ENCODE measurements around the gene MESP1. TPM values are rescaled to one million over a fixed set of nuclear protein-coding genes. Genes with fewer than 3 reads are reported as not detected.
"Not testable (repeated sequence)": the region's sequence is repeated elsewhere in the genome, so short reads cannot be mapped to it uniquely, and the experiment has no call there.

The MESP1 gene, protein sequence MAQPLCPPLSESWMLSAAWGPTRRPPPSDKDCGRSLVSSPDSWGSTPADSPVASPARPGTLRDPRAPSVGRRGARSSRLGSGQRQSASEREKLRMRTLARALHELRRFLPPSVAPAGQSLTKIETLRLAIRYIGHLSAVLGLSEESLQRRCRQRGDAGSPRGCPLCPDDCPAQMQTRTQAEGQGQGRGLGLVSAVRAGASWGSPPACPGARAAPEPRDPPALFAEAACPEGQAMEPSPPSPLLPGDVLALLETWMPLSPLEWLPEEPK
- total RNA-seq = not detected

GRCh38 chr15:89750560-89751542, at the start of gene MESP1:
MESP1 (minus strand) TSS chr15:89751249; CDS start chr15:89751231, 18 bp downstream.
- Histone ChIP-seq H3K4me1 (ENCODE audit: insufficient read depth, low read length) (peaks cover 14% of the 10 kb centered on the region), H3K4me3 (ENCODE audit: low read length) (peak within 1 kb of the TSS; percentile 53), H3K9me3 (ENCODE audit: low read depth, low read length) (no peaks in the 10 kb centered on the region), H3K27me3 (ENCODE audit: insufficient read depth, low read length) (peaks cover 2% of the 10 kb centered on the region)

DNA sequence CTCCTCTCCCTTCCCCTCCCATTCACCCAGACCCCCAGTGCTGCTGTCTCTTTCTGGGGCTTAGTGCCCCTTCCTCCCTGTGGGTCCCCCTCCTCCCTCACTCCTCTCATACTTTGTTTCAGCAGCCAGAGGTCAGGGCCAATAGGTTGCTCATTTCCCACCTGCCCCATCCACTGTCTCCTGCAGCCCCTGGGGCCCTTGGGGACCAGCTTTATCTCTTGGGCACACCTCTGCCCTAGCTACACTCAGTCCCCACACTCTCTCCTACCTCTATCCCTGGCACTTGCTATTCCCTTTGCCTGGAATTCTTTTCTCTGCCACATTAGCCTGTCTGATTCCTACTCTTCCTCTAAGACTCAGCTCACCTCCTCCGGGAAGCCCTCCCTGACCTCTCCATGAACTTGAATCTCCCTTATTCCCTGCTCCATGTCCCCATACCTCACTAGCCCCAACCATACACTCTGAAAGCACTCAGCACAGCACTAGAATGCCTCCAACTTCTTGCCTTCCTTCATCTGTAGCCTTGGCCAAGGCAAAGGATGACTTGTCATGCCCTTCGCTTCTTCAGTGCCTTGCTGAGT, 49.0 kb upstream of the MESP1 start:
- H3K27me3 ChIP-seq (ENCODE audit: insufficient read depth, low read length) = no peaks in the 10 kb centered on the region
- peaks cover 13% of the 10 kb centered on the region for H3K4me1 ChIP-seq (ENCODE audit: insufficient read depth, low read length)
- no peaks in the 10 kb centered on the region for H3K9me3 ChIP-seq (ENCODE audit: low read depth, low read length)
- H3K4me3 ChIP-seq (ENCODE audit: low read length) = no peak overlapping the region

DNA sequence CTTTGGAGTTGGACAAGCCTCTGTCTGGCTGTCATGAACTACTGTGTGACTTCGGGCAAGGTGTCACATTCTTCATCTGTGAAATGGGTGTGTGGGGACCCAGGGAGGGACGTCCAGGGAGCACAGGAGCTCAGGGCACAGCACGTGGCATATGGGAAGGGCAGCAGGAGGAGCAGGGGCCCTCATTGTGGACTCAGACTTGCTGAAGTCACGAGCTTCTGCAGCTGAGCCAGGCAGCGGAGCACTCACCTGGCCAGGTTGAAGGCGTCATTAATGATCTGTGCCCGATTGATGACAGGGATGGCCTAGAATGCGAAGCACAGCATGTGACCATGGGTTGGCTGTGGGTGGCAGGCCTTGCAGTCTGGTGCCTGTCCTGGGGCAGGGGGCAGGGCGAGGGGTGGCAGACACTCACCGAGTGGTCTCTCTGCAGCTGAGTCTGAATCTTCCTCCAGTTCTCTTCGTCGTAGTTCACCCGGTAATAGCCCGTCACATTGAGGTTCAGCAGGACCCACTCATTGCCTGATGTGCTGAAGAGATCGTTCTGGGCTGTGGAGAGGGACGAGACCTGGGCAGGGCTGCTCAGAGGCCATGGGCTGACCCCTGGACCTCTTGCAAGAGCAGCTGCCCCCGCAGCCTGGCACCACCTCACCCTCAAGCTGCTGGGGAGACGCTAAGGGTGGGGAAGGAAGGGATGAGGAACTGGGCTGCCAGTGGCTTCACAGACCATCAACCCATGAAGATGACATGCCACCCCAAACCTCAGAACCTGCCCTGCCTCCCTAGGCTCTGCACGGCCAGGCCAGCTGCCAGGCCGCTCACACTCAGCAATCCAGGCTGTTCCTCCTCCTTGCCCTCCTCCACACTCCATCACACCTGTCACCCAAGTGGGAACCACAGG, 48.2 kb upstream of the MESP1 start:
- H3K27me3 ChIP-seq (ENCODE audit: insufficient read depth, low read length) = no peaks in the 10 kb centered on the region
- H3K4me3 ChIP-seq (ENCODE audit: low read length) = no peak overlapping the region
- H3K9me3 ChIP-seq (ENCODE audit: low read depth, low read length) = no peaks in the 10 kb centered on the region
- peaks cover 7% of the 10 kb centered on the region for H3K4me1 ChIP-seq (ENCODE audit: insufficient read depth, low read length)

DNA sequence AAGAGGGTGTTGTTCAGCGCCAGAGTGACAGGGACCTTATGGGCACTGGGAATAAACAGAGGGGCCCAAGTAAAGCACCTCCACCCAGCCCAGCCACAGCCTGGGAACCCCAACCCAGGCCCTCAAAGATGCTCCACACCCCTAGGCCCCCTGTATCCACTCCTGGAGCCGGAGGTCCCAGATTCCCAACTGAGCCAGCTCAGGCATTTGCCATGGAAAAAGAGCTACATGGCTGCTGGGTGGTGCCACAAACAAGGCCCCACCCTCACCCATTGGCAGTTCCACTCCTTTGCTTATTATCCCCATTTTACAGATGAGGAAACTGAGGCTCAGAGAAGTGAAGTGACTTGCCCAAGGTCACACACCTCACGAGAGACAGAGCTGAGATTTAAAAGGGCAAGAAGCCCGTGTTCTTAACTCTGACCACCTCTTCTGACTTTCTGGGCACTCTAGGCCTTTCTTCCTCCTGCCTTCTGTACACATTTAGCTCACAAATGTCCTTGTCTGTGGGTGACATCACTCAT, 46.7 kb upstream of the MESP1 start:
- H3K27me3 ChIP-seq (ENCODE audit: insufficient read depth, low read length) = no peaks in the 10 kb centered on the region
- no peaks in the 10 kb centered on the region for H3K4me1 ChIP-seq (ENCODE audit: insufficient read depth, low read length)
- H3K4me3 ChIP-seq (ENCODE audit: low read length) = no peak overlapping the region
- no peaks in the 10 kb centered on the region for H3K9me3 ChIP-seq (ENCODE audit: low read depth, low read length)

GRCh38 chr15:89795996-89796395, 44.9 kb upstream of the MESP1 start:
- no peak overlapping the region for H3K4me3 ChIP-seq (ENCODE audit: low read length)
- H3K9me3 ChIP-seq (ENCODE audit: low read depth, low read length) = no peaks in the 10 kb centered on the region
- H3K27me3 ChIP-seq (ENCODE audit: insufficient read depth, low read length) = no peaks in the 10 kb centered on the region
- no peaks in the 10 kb centered on the region for H3K4me1 ChIP-seq (ENCODE audit: insufficient read depth, low read length)

DNA sequence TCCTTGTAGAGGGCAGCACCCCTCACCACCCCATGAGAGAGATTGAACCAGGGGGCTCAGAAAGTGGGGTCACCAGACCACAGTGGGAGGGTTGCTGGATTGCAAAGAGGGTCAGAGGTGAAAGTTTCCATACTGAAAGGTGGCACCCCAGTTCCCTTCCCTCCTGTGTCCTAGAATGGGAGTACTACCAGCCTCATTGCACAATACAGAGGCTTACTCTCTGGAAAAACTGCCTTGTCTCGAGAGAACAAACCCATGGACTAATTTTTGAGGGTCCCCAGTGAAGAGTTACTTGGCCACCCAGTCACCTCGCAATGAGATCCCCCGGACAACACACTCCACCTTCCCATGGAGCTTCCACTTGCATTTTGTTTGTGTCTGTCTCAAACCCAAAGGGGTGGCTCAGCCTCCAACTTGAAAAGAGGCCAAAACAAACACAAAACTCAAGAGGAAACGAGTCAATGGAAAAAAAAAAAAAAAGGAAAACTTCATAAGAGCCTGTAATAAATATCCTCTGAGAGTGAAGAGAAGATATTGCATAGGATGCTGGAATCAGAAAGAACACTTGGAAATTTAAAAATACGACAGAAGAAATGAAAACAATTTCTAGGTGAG, 43.7 kb upstream of the MESP1 start:
- Histone ChIP-seq H3K27me3 (ENCODE audit: insufficient read depth, low read length) (no peaks in the 10 kb centered on the region), H3K9me3 (ENCODE audit: low read depth, low read length) (no peaks in the 10 kb centered on the region), H3K4me3 (ENCODE audit: low read length) (no peak overlapping the region), H3K4me1 (ENCODE audit: insufficient read depth, low read length) (no peaks in the 10 kb centered on the region)

GRCh38 chr15:89792106-89792805, 41.2 kb upstream of the MESP1 start:
- Histone ChIP-seq H3K27me3 (ENCODE audit: insufficient read depth, low read length) (no peaks in the 10 kb centered on the region), H3K4me3 (ENCODE audit: low read length) (no peak overlapping the region), H3K4me1 (ENCODE audit: insufficient read depth, low read length) (no peaks in the 10 kb centered on the region), H3K9me3 (ENCODE audit: low read depth, low read length) (peaks cover 8% of the 10 kb centered on the region)

DNA sequence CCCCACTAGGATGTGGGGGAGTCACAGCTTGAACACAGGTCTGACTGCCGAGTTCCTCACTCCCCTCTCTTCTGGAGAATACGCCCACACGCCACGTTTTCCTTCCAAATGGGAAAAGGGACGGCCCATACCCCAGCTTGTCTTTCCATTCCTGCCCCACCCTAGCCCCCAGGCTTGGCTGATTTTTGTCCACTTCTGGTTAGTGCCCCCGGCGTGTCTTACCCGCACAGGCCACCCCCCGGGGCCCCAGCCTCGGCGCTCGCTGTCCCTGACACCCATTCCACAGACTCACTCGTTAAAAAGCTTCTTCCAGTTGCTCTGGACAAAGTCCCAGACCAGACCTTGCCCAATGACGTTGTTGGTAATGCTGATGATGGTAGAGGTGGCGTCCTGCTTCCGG, 39.6 kb upstream of the MESP1 start:
- Histone ChIP-seq H3K4me3 (ENCODE audit: low read length) (no peak overlapping the region), H3K9me3 (ENCODE audit: low read depth, low read length) (peaks cover 8% of the 10 kb centered on the region), H3K4me1 (ENCODE audit: insufficient read depth, low read length) (no peaks in the 10 kb centered on the region), H3K27me3 (ENCODE audit: insufficient read depth, low read length) (no peaks in the 10 kb centered on the region)

DNA sequence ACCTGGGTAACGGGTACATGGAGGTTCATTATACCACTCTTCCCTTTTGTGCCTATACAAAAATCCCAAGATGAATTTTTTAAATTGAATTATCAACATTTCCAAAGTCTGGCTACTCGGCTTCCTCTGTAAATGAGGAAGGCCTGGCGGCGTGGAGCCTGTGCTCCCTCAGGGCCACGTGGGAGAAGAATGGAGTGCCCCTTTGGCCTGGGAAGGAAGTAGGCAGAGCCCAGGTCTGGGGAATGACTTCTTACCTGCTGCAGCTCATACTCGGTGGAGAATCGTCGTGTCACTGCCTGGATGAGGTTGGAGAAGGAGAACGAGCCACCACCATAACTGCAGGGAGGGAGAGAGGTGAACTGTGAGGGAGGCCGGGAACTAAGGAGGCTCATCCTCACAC, 39.2 kb upstream of the MESP1 start:
- H3K27me3 ChIP-seq (ENCODE audit: insufficient read depth, low read length) = no peaks in the 10 kb centered on the region
- H3K4me3 ChIP-seq (ENCODE audit: low read length) = no peak overlapping the region
- H3K4me1 ChIP-seq (ENCODE audit: insufficient read depth, low read length) = no peaks in the 10 kb centered on the region
- peaks cover 8% of the 10 kb centered on the region for H3K9me3 ChIP-seq (ENCODE audit: low read depth, low read length)

DNA sequence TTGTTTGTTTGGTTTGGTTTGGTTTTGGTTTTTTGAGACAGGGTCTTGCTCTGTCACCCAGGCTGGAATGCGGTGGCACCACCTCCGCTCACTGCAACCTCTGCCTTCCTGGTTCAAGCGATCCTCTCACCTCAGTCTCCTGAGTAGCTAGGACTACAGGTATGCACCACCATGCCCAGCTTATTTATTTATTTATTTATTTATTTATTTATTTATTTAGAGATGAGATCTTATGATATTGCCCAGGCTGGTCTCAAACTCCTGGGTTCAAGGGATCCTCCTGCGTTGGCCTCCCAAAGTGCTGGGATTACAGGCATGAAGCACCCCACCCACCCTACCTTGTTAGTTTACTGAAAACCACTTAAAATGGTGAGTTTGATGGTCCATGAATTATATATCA, 37.5 kb upstream of the MESP1 start:
- not testable (repeated sequence) for H3K27me3 ChIP-seq (ENCODE audit: insufficient read depth, low read length); H3K4me3 ChIP-seq (ENCODE audit: low read length); H3K4me1 ChIP-seq (ENCODE audit: insufficient read depth, low read length); H3K9me3 ChIP-seq (ENCODE audit: low read depth, low read length)

DNA sequence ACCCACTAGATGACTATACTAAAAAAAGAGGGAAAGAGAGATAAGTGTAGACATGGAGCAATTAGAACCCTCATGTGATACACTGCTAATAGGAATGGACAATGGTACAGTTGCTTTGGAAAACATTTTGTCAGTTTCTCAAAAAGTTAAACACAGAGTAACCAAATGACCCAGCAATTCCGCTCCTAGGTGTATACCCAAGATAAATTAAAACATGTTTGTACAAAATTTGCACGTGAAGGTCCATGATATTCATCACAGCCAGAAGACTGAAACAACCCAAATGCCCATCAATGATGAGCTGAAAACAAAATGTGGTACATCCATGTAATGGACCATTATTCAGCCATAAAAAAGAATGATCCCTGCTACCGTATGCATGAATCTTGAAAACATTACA, 36.9 kb upstream of the MESP1 start:
- no peak overlapping the region for H3K4me3 ChIP-seq (ENCODE audit: low read length)
- H3K4me1 ChIP-seq (ENCODE audit: insufficient read depth, low read length) = no peaks in the 10 kb centered on the region
- peaks cover 8% of the 10 kb centered on the region for H3K9me3 ChIP-seq (ENCODE audit: low read depth, low read length)
- H3K27me3 ChIP-seq (ENCODE audit: insufficient read depth, low read length) = no peaks in the 10 kb centered on the region

- Histone ChIP-seq H3K27me3 (ENCODE audit: insufficient read depth, low read length) (no peaks in the 10 kb centered on the region), H3K4me1 (ENCODE audit: insufficient read depth, low read length) (peaks cover 21% of the 10 kb centered on the region), H3K9me3 (ENCODE audit: low read depth, low read length) (peaks cover 8% of the 10 kb centered on the region), H3K4me3 (ENCODE audit: low read length) (no peak overlapping the region)
These were observed 34.7 kb upstream of the MESP1 start for GRCh38 chr15:89785774-89786140.

DNA sequence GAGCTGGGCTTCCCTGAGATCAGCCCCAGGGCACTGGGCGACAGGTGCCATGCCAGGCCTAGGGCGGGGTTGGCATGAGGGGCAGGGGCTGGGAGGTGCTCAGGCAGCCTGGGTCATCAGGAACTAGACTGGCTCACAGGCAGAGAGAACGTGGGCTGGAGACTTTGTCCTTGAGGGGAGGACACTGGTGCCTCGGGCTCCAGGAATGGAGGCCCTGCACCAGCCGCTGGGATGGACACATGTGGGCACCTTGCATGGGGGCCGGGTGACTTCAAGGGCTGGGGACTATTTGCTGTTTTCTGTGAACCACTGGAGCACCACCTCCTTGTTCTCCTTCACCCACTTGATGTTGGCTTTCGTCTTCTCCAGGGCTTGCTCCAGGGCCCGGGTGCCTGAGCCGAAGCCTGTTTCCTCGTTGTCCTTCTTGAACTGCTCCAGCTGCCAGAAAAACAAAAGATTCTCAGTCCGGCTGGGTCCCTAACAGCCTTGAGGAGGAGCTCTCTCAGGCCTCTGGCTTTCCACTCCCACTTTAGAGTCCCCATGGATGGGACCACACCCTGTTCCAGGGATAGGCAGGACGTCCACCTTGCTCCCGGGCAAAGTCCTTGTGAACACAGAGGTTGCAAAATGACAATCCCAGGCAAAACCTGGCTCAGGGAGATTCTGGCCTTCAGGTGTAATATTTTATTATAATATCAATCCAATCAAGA, 34.2 kb upstream of the MESP1 start:
- Histone ChIP-seq H3K9me3 (ENCODE audit: low read depth, low read length) (peaks cover 8% of the 10 kb centered on the region), H3K4me3 (ENCODE audit: low read length) (no peak overlapping the region), H3K27me3 (ENCODE audit: insufficient read depth, low read length) (no peaks in the 10 kb centered on the region), H3K4me1 (ENCODE audit: insufficient read depth, low read length) (peaks cover 26% of the 10 kb centered on the region)
